Heart right ventricle (tissue), 16 donors: ENCODE data around the gene DEFB119. TPM values are rescaled to one million over a fixed set of nuclear protein-coding genes. Genes with fewer than 3 reads are reported as not detected.
"Not testable (repeated sequence)": the region's sequence is repeated elsewhere in the genome, so short reads cannot be mapped to it uniquely, and the experiment has no call there.

Source experiments
- ATAC-seq, 8 donors: fragments of 200-7000 bp; cut with Tn5 transposase; one replicate each; pipeline ENCODE4 v1.9.1; 2020; ENCODE audit warnings: mild to moderate bottlenecking in 8 of 8, moderate library complexity in 8 of 8, moderate number of reproducible peaks in 1 of 8
- DNase-seq, 2 donors: peaks; one replicate each; pipeline ENCODE4 v3.0.0-alpha.2; 2020
- H3K27ac ChIP-seq, 10 donors: fragments of 200-600 bp; sonication (generic) in 2 of 10; one replicate each; pipeline versions ENCODE4 v1.5.0 to v1.8.0; 2020 to 2022; ENCODE audit warnings: mild to moderate bottlenecking in 3 of 10
- H3K27me3 ChIP-seq, 7 donors: fragments of 200-600 bp; one replicate each; pipeline ENCODE4 v1.8.0; 2021 to 2022; ENCODE audit warnings: mild to moderate bottlenecking in 2 of 7
- H3K36me3 ChIP-seq, 9 donors: fragments of 200-600 bp; sonication (generic) in 1 of 9; one replicate each; pipeline versions ENCODE4 v1.5.0 to v1.8.0; 2020 to 2022; ENCODE audit warnings: mild to moderate bottlenecking in 2 of 9
- H3K4me1 ChIP-seq, 9 donors: fragments of 200-600 bp; sonication (generic) in 1 of 9; one replicate each; pipeline versions ENCODE4 v1.5.0 to v1.8.0; 2020 to 2022; ENCODE audit warnings: mild to moderate bottlenecking in 4 of 9
- H3K4me3 ChIP-seq, 10 donors: fragments of 200-600 bp; sonication (generic) in 2 of 10; one replicate each; pipeline versions ENCODE4 v1.5.0 to v1.8.0; 2020 to 2022; ENCODE audit warnings: mild to moderate bottlenecking in 7 of 10, moderate library complexity in 2 of 10
- H3K9me3 ChIP-seq, 11 donors: fragments of 200-600 bp in 10 of 11; sonication (generic) in 2 of 11; one replicate each; pipeline versions ENCODE4 v1.5.0 to v1.8.0; 2013 to 2022; ENCODE audit warnings: mild to moderate bottlenecking in 2 of 11, control low read depth in 1 of 11, moderate library complexity in 1 of 11
- CTCF ChIP-seq, 9 donors: fragments of 200-600 bp; sonication (generic) in 2 of 9; IDR thresholded peaks; one replicate each; pipeline versions ENCODE4 v1.5.0 to v1.8.0; 2021 to 2022; ENCODE audit warnings: antibody characterized with exemption in 9 of 9, mild to moderate bottlenecking in 5 of 9, moderate library complexity in 1 of 9
- WGBS, 2 donors: extraction: QIAGEN DNeasy Blood & Tissue Kit; methylation state at CpG; one replicate each; pipeline ENCODE4 v1.1.7; 2013; ENCODE audit warnings: inconsistent platforms in 1 of 2; 5-methylcytosine and 5-hydroxymethylcytosine counted together
- intact Hi-C, 10 donors: fragments of 100-400 bp; cut with DNase I; formaldehyde crosslinking; loops; one replicate each; pipeline versions ENCODE4 v1.11.1 to v1.14.2; 2022
- polyA plus RNA-seq, 2 donors: library from polyadenylated mRNA; stranded (reverse); fragments of 200-250 nt; gene quantifications; one replicate each; pipeline ENCODE4 v1.2.3, GENCODE V29; 2013
- total RNA-seq, 10 donors: library from RNA; stranded (reverse); fragmentation: NEBNext Ultra II Directional in 3 of 10; extraction: Animal tissue kit (Norgen Biotek cat#: 25700) in 3 of 10; gene quantifications; one replicate each; pipeline versions ENCODE4 v1.2.1 to v1.2.4, GENCODE V29; 2021 to 2023
- donor health status: Arrhythmogenic right ventricular cardiomyopathy.
- donor health status: ischemic (EF 13 %, LVEDD 7.1; RV severe dilation, severe dysfunction).
- donor health status: healthy with polysubstance abuse.
- donor health status: DM: no; HTN: yes; CAD: no.
- donor health status: DM: no; HTN: no; CAD: no.
- donor health status: ischemic (EF 25% LVEDD 6.9; RV normal size, moderate dysfunction).
- donor health status: ischemic (EF 25% LVEDD 5.7; RV mildly dilated, moderate dysfunction).
- donor health status: healthy.
- donor health status: DM: yes; HTN: yes; CAD: no.
- donor health status: Ischemic cardiomyopathy.
- donor health status: ischemic (EF 35%, LVEDD 5.7; RV mildly dilated, moderate dysfunction).
- donor health status: nonischemic (EF 11% LVEDD 7.7; RV severe dilation, severe dysfunction).
- donor health status: DM: yes; HTN: yes; CAD: no.
- donor health status: PGD.
- donor health status: ischemic (EF 29% LVEDD 5.4; RV normal size, mild dysfunction).
- donor health status: nonischemic (EF 23%, LVEDD 6.1; RV moderate dilation, normal function).

DEFB119 gene
- total and polyA plus RNA-seq, 12 donors: not detected

GRCh38 chr20:31374346-31374745, 16.0 kb downstream of the DEFB119 start:
- H3K9me3 ChIP-seq: peaks cover 0 to 15% (median 7%) of the 10 kb centered on the region in 11 donors
- no peak overlapping the region for H3K4me3 ChIP-seq
- no peak overlapping the region for H3K27ac ChIP-seq
- no peak for TF ChIP-seq CTCF (IDR thresholded peaks at IDR 0.05)
- DNase-seq (no peak), ATAC-seq (no peak)
- WGBS, 2 donors: 62 to 63% methylated on average over 2 of the region's 2 CpGs
- no peaks in the 10 kb centered on the region for H3K4me1 ChIP-seq
- intact Hi-C loops: no loop called here
- H3K36me3 ChIP-seq: no peaks in the 10 kb centered on the region
- H3K27me3 ChIP-seq: peaks cover 0 to 19% (median 0%) of the 10 kb centered on the region in 7 donors

- H3K4me1 ChIP-seq: no peaks in the 10 kb centered on the region
- no peaks in the 10 kb centered on the region for H3K36me3 ChIP-seq
- H3K4me3 ChIP-seq: no peak within 1 kb of the TSS
- DNase-seq (no peak), ATAC-seq (no peak)
- TF ChIP-seq CTCF (IDR thresholded peaks at IDR 0.05): no peak
- H3K27ac ChIP-seq: no peak within 1 kb of the TSS
- H3K9me3 ChIP-seq: peaks cover 0 to 18% (median 0%) of the 10 kb centered on the region in 11 donors
- 67 to 70% methylated on average over 2 of the region's 2 CpGs for WGBS, 2 donors
- H3K27me3 ChIP-seq: peaks cover 0 to 18% (median 0%) of the 10 kb centered on the region in 7 donors
- intact Hi-C loops: no loop called here
Observed at GRCh38 chr20:31368301-31368700, 22.1 kb downstream of the DEFB119 start, which contains the start of gene DEFB118. Gene DEFB118, plus strand, starts transcription at chr20:31368601. Its CDS starts 50 bp downstream, at chr20:31368651.

- 68 to 72% methylated on average over 5 of the region's 5 CpGs for WGBS, 2 donors
- H3K4me1 ChIP-seq, intact Hi-C loops, H3K27ac ChIP-seq, H3K36me3 ChIP-seq, DNase-seq, H3K4me3 ChIP-seq, ATAC-seq: not testable (repeated sequence)
- H3K9me3 ChIP-seq: peaks cover 0 to 18% (median 0%) of the 10 kb centered on the region in 11 donors
- H3K27me3 ChIP-seq: peaks cover 0 to 11% (median 0%) of the 10 kb centered on the region in 7 donors
Observed at GRCh38 chr20:31364272-31364671, 26.1 kb downstream of the DEFB119 start.

DNA sequence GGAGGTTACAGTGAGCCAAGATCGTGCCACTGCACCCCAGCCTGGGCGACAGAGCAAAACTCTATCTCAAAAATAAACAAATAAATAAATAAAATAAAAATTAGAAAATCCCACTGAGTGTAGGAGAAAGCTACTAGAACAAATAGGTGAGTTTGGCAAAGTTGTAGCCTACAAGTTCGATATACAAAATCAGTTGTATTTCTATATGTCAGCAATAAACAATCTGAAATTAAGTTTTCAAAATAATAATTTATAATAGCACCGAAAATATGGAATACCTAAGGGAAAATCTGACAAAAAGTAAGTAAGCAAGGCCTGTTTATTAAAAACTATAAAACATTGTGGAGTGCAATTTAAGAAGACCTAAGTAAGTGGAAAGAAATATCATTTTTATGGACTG, 27.1 kb downstream of the DEFB119 start:
- Histone ChIP-seq H3K36me3 (no peaks in the 10 kb centered on the region), H3K4me3 (no peak overlapping the region), H3K9me3 (peaks cover 0 to 18% (median 0%) of the 10 kb centered on the region in 11 donors), H3K27me3 (peaks cover 0 to 11% (median 0%) of the 10 kb centered on the region in 7 donors), H3K27ac (no peak overlapping the region), H3K4me1 (no peaks in the 10 kb centered on the region)
- intact Hi-C loops: no loop called here
- no peak for TF ChIP-seq CTCF (IDR thresholded peaks at IDR 0.05)
- 61 to 66% methylated on average over 4 of the region's 4 CpGs for WGBS, 2 donors
- DNase-seq (no peak), ATAC-seq (no peak)

DNA sequence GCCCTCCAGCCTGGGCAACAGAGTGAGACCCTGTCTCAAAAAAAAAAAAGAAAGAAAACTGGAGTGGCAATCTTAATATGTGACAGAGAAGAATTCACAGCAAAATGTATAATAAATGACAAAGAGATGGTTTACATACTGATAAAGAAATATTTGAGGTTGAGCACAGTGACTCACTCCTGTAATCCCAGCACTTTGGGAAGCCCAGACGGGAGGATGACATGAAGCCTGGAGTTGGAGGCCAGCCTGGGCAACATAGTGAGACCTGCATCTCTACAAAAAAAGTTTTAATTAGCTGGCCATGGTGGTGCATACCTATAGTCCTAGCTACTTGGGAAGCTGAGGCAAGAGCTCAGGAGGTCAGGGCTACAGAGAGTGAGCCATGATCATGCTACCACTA, 34.4 kb downstream of the DEFB119 start:
- no peak for TF ChIP-seq CTCF (IDR thresholded peaks at IDR 0.05)
- Histone ChIP-seq H3K4me3 (no peak overlapping the region), H3K27ac (no peak overlapping the region), H3K9me3 (peaks cover 0 to 13% (median 0%) of the 10 kb centered on the region in 11 donors), H3K27me3 (peaks cover 0 to 16% (median 0%) of the 10 kb centered on the region in 7 donors), H3K4me1 (no peaks in the 10 kb centered on the region), H3K36me3 (no peaks in the 10 kb centered on the region)
- WGBS, 2 donors: 50 to 62% methylated on average over 1 of the region's 1 CpG
- intact Hi-C loops: no loop called here
- DNase-seq (no peak), ATAC-seq (no peak)
